GM18502 (cell line): Measurements from ENCODE around the gene RFPL2.

Experiments used
- ATAC-seq: cut with Tn5 transposase; IDR thresholded peaks from one replicate; pipeline ENCODE4 v1.9.1; 2021; ENCODE audit warnings: mild to moderate bottlenecking; ENCODE audit not compliant: unreplicated experiment, poor library complexity

The RFPL2 gene

GRCh38 chr22:32204856-32205722, at the start of gene RFPL2:
RFPL2 (minus strand) TSS chr22:32205073; CDS start chr22:32202451, 2,622 bp downstream.
- no peak for ATAC-seq

- ATAC-seq: no peak
Measured at GRCh38 chr22:32249231-32249630, 44.4 kb upstream of the RFPL2 start.

GRCh38 chr22:32248276-32248675, 43.4 kb upstream of the RFPL2 start:
- ATAC-seq: no peak

- ATAC-seq: no peak
Measured at GRCh38 chr22:32246166-32246565, 41.3 kb upstream of the RFPL2 start.

- ATAC-seq: no peak
Measured at GRCh38 chr22:32245042-32245441, 40.2 kb upstream of the RFPL2 start.

- ATAC-seq: no peak
Measured at GRCh38 chr22:32244547-32244946, 39.7 kb upstream of the RFPL2 start.

GRCh38 chr22:32240461-32240860, 35.6 kb upstream of the RFPL2 start:
- ATAC-seq: no peak

- ATAC-seq: no peak
Measured at GRCh38 chr22:32237906-32238305, 33.0 kb upstream of the RFPL2 start.

- no peak for ATAC-seq
Measured at GRCh38 chr22:32236970-32237369, 32.1 kb upstream of the RFPL2 start.

- ATAC-seq: no peak
Measured at GRCh38 chr22:32233091-32233490, 28.2 kb upstream of the RFPL2 start.

- ATAC-seq: no peak
Measured at GRCh38 chr22:32232191-32232830, 27.4 kb upstream of the RFPL2 start.

GRCh38 chr22:32226326-32227104, 21.6 kb upstream of the RFPL2 start:
- ATAC-seq: no peak

GRCh38 chr22:32222991-32223390, 18.1 kb upstream of the RFPL2 start:
- ATAC-seq: no peak

- ATAC-seq: no peak
Measured at GRCh38 chr22:32219026-32219425, 14.2 kb upstream of the RFPL2 start.

- no peak for ATAC-seq
Measured at GRCh38 chr22:32218470-32218869, 13.6 kb upstream of the RFPL2 start.

- ATAC-seq: no peak
Measured at GRCh38 chr22:32217465-32217864, 12.6 kb upstream of the RFPL2 start.

GRCh38 chr22:32216911-32217310, 12.0 kb upstream of the RFPL2 start:
- ATAC-seq: no peak

GRCh38 chr22:32211011-32211410, 6.1 kb upstream of the RFPL2 start:
- ATAC-seq: no peak

GRCh38 chr22:32208681-32209080, 3.8 kb upstream of the RFPL2 start:
- no peak for ATAC-seq

- ATAC-seq: no peak
Measured at GRCh38 chr22:32207971-32208480, 3.2 kb upstream of the RFPL2 start.
